22Rv1 (cell line): ENCODE results near the gene HADH.

Experiments
- ZFX ChIP-seq: fragments of 450-650 bp; IDR thresholded peaks from 2 replicates; pipeline ENCODE4 v1.6.1; 2017; ENCODE audit warnings: antibody characterized with exemption, borderline replicate concordance
- TF ChIP-seq, protein P1 (sequence below): fragments of 450-650 bp; IDR thresholded peaks from 2 replicates; pipeline ENCODE4 v1.5.1; 2017; ENCODE audit warnings: mild to moderate bottlenecking

GRCh38 chr4:108055787-108056186 lies 66.1 kb downstream of the HADH start:
- TF ChIP-seq, protein P1, sequence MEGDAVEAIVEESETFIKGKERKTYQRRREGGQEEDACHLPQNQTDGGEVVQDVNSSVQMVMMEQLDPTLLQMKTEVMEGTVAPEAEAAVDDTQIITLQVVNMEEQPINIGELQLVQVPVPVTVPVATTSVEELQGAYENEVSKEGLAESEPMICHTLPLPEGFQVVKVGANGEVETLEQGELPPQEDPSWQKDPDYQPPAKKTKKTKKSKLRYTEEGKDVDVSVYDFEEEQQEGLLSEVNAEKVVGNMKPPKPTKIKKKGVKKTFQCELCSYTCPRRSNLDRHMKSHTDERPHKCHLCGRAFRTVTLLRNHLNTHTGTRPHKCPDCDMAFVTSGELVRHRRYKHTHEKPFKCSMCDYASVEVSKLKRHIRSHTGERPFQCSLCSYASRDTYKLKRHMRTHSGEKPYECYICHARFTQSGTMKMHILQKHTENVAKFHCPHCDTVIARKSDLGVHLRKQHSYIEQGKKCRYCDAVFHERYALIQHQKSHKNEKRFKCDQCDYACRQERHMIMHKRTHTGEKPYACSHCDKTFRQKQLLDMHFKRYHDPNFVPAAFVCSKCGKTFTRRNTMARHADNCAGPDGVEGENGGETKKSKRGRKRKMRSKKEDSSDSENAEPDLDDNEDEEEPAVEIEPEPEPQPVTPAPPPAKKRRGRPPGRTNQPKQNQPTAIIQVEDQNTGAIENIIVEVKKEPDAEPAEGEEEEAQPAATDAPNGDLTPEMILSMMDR: no peak
- no peak for TF ChIP-seq ZFX
